ENCODE measurements around the gene MEGF9. TPM values are rescaled to one million over a fixed set of nuclear protein-coding genes. Genes with fewer than 3 reads are reported as not detected.

MEGF9 gene
- polyA plus RNA-seq, 1 donor (not counting 4 experiments of a cell fraction or from before 2014, with no cell fraction given), result 11.2 TPM

DNA sequence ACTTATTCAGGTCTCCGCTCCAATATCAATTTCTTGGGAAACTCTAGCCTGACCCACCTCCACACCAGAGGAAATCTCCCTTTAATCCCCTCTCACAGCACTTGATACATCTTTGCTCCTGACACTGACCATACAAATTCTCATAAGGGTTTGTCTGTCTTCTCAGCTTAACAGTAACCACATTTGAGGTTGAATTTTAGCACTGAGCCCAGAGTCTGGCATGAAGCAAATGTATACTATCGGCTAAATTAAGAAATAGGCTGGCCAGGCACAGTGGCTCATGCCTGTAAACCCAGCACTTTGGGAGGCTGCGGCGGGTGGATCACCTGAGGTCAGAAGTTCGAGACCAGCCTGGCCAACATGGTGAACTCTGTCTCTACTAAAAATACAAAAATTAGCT, 144.0 kb downstream of the MEGF9 start:
- H4K20me1 ChIP-seq (ENCODE audit: control insufficient read depth, extremely low read depth, insufficient read depth, low read length), result no peaks in the 10 kb centered on the region
- peaks cover 23% of the 10 kb centered on the region for H3K79me2 ChIP-seq (ENCODE audit: control insufficient read depth, insufficient read depth, low read length)
- dilution Hi-C loops (cut with MboI; ENCODE audit: extremely low pct_ligation_motif_present, low sequenced_read_pairs), result no loop called here
- H3K9me1 ChIP-seq (ENCODE audit: control insufficient read depth, extremely low read depth, insufficient read depth, low read length), result no peaks in the 10 kb centered on the region
- H3K4me1 ChIP-seq (ENCODE audit: control insufficient read depth, extremely low read depth, insufficient read depth, low read length), result no peaks in the 10 kb centered on the region
- H3K9ac ChIP-seq (ENCODE audit: control insufficient read depth, extremely low read depth, insufficient read depth, low read length), result no peak overlapping the region
- TF ChIP-seq, protein P1, sequence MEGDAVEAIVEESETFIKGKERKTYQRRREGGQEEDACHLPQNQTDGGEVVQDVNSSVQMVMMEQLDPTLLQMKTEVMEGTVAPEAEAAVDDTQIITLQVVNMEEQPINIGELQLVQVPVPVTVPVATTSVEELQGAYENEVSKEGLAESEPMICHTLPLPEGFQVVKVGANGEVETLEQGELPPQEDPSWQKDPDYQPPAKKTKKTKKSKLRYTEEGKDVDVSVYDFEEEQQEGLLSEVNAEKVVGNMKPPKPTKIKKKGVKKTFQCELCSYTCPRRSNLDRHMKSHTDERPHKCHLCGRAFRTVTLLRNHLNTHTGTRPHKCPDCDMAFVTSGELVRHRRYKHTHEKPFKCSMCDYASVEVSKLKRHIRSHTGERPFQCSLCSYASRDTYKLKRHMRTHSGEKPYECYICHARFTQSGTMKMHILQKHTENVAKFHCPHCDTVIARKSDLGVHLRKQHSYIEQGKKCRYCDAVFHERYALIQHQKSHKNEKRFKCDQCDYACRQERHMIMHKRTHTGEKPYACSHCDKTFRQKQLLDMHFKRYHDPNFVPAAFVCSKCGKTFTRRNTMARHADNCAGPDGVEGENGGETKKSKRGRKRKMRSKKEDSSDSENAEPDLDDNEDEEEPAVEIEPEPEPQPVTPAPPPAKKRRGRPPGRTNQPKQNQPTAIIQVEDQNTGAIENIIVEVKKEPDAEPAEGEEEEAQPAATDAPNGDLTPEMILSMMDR (optimal IDR thresholded peaks at IDR 0.05 in 1 of 3, IDR thresholded peaks at IDR 0.05 in 1 of 3, conservative IDR thresholded peaks at IDR 0.05 in 1 of 3; ENCODE audit: extremely low read depth in 1 of 3, insufficient read depth in 2 of 3, low read length in 3 of 3), result no peak
- no peak for TF ChIP-seq EZH2 (IDR thresholded peaks at IDR 0.05; ENCODE audit: low read length)
- H2AFZ ChIP-seq (ENCODE audit: control insufficient read depth, low read length), result no peak overlapping the region
- no peak overlapping the region for H3K4me3 ChIP-seq (ENCODE audit: control insufficient read depth in 2 of 3, extremely low read depth in 1 of 3, insufficient read depth in 2 of 3, low read depth in 1 of 3, low read length in 3 of 3)
- H3K36me3 ChIP-seq (ENCODE audit: control insufficient read depth in 2 of 2, extremely low read depth in 1 of 2, insufficient read depth in 2 of 2, low read length in 2 of 2), result peaks cover 13 to 30% of the 10 kb centered on the region in 2 experiments
- H3K27ac ChIP-seq (ENCODE audit: control insufficient read depth, insufficient read depth, low read length), result no peak overlapping the region
- no peaks in the 10 kb centered on the region for H3K27me3 ChIP-seq (ENCODE audit: control insufficient read depth, extremely low read depth, insufficient read depth, low read length)
- H3K4me2 ChIP-seq (ENCODE audit: control insufficient read depth, extremely low read depth, insufficient read depth, low read depth, low read length), result no peak overlapping the region
- no peak for FAIRE-seq
- no peaks in the 10 kb centered on the region for H3K9me3 ChIP-seq (ENCODE audit: control insufficient read depth, low read depth, low read length)
- no peak for DNase-seq (ENCODE audit: low read depth, low spot score)

DNA sequence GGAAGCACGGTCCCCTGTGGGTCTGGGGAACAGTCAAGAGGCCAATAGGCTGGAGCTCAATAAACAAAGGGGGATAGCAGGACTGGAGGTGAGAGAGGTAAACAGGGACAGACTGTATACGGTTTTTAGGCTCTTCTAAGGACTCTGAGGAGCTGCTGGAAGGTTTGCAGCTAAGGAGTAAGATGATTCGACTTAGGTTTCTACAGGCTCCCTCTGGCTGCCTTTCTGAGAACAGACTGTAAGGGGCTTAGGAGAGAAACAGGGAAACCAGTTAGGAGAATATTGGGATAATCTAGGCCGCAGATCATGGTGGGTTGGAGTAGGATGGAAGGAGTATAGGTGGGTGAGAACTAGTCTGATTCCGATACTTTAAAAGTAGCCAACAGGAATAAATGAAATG, 144.7 kb downstream of the MEGF9 start:
- Histone ChIP-seq H3K27ac (ENCODE audit: control insufficient read depth, insufficient read depth, low read length) (no peak overlapping the region), H2AFZ (ENCODE audit: control insufficient read depth, low read length) (no peak overlapping the region), H3K9me1 (ENCODE audit: control insufficient read depth, extremely low read depth, insufficient read depth, low read length) (no peaks in the 10 kb centered on the region), H3K79me2 (ENCODE audit: control insufficient read depth, insufficient read depth, low read length) (peaks cover 15% of the 10 kb centered on the region), H3K4me3 (ENCODE audit: control insufficient read depth in 2 of 3, extremely low read depth in 1 of 3, insufficient read depth in 2 of 3, low read depth in 1 of 3, low read length in 3 of 3) (no peak overlapping the region), H3K27me3 (ENCODE audit: control insufficient read depth, extremely low read depth, insufficient read depth, low read length) (no peaks in the 10 kb centered on the region), H3K4me1 (ENCODE audit: control insufficient read depth, extremely low read depth, insufficient read depth, low read length) (no peaks in the 10 kb centered on the region), H4K20me1 (ENCODE audit: control insufficient read depth, extremely low read depth, insufficient read depth, low read length) (no peaks in the 10 kb centered on the region), H3K9ac (ENCODE audit: control insufficient read depth, extremely low read depth, insufficient read depth, low read length) (no peak overlapping the region), H3K36me3 (ENCODE audit: control insufficient read depth in 2 of 2, extremely low read depth in 1 of 2, insufficient read depth in 2 of 2, low read length in 2 of 2) (peaks cover 13 to 30% of the 10 kb centered on the region in 2 experiments), H3K4me2 (ENCODE audit: control insufficient read depth, extremely low read depth, insufficient read depth, low read depth, low read length) (no peak overlapping the region), H3K9me3 (ENCODE audit: control insufficient read depth, low read depth, low read length) (no peaks in the 10 kb centered on the region)
- no peak for FAIRE-seq
- dilution Hi-C loops (cut with MboI; ENCODE audit: extremely low pct_ligation_motif_present, low sequenced_read_pairs), result no loop called here
- TF ChIP-seq EZH2 (IDR thresholded peaks at IDR 0.05; ENCODE audit: low read length), result no peak
- TF ChIP-seq, protein P1 (optimal IDR thresholded peaks at IDR 0.05 in 1 of 3, IDR thresholded peaks at IDR 0.05 in 1 of 3, conservative IDR thresholded peaks at IDR 0.05 in 1 of 3; ENCODE audit: extremely low read depth in 1 of 3, insufficient read depth in 2 of 3, low read length in 3 of 3), result no peak
- no peak for DNase-seq (ENCODE audit: low read depth, low spot score)

All from keratinocyte (primary cell).